ENCODE measurements around the gene ADAP2.
"Not testable (repeated sequence)": the region's sequence is repeated elsewhere in the genome, so short reads cannot be mapped to it uniquely, and the experiment has no call there.

ADAP2 gene

GRCh38 chr17:30967911-30968310, 46.2 kb downstream of the ADAP2 start:
- DNase-seq (ENCODE audit: low read depth in 2 of 2, low spot score in 1 of 2) = not testable (repeated sequence)

GRCh38 chr17:30969989-30970830, 48.5 kb downstream of the ADAP2 start:
- no peak for DNase-seq (ENCODE audit: low read depth in 2 of 2, low spot score in 1 of 2)

- DNase-seq (ENCODE audit: low read depth in 2 of 2, low spot score in 1 of 2) = peak in 1 of 2 donors; percentile 15
Observed at GRCh38 chr17:30970831-30971567, 49.3 kb downstream of the ADAP2 start, which contains the start of gene RNF135. RNF135 (plus strand) TSS chr17:30971039; CDS start chr17:30971074, 35 bp downstream.

- DNase-seq (ENCODE audit: low read depth in 2 of 2, low spot score in 1 of 2) = no peak
Observed at GRCh38 chr17:30975042-30975820, 53.5 kb downstream of the ADAP2 start.

GRCh38 chr17:30979919-30980318, 58.2 kb downstream of the ADAP2 start:
- DNase-seq (ENCODE audit: low read depth in 2 of 2, low spot score in 1 of 2) = not testable (repeated sequence)

- no peak for DNase-seq (ENCODE audit: low read depth in 2 of 2, low spot score in 1 of 2)
Observed at GRCh38 chr17:30981531-30982519, 60.1 kb downstream of the ADAP2 start.

GRCh38 chr17:30982855-30983254, 61.1 kb downstream of the ADAP2 start:
- no peak for DNase-seq (ENCODE audit: low read depth in 2 of 2, low spot score in 1 of 2)

- no peak for DNase-seq (ENCODE audit: low read depth in 2 of 2, low spot score in 1 of 2)
Observed at GRCh38 chr17:30990458-30990857, 68.7 kb downstream of the ADAP2 start.

- DNase-seq (ENCODE audit: low read depth in 2 of 2, low spot score in 1 of 2) = no peak
Observed at GRCh38 chr17:30992551-30992950, 70.8 kb downstream of the ADAP2 start.

- DNase-seq (ENCODE audit: low read depth in 2 of 2, low spot score in 1 of 2) = no peak
Observed at GRCh38 chr17:30995347-30995746, 73.6 kb downstream of the ADAP2 start.

GRCh38 chr17:30996486-30996885, 74.7 kb downstream of the ADAP2 start:
- no peak for DNase-seq (ENCODE audit: low read depth in 2 of 2, low spot score in 1 of 2)

- no peak for DNase-seq (ENCODE audit: low read depth in 2 of 2, low spot score in 1 of 2)
Observed at GRCh38 chr17:30997270-30997669, 75.5 kb downstream of the ADAP2 start.

- no peak for DNase-seq (ENCODE audit: low read depth in 2 of 2, low spot score in 1 of 2)
Observed at GRCh38 chr17:30997842-30998241, 76.1 kb downstream of the ADAP2 start.

GRCh38 chr17:31002047-31002446, 80.3 kb downstream of the ADAP2 start:
- DNase-seq (ENCODE audit: low read depth in 2 of 2, low spot score in 1 of 2) = no peak

- DNase-seq (ENCODE audit: low read depth in 2 of 2, low spot score in 1 of 2) = no peak
Observed at GRCh38 chr17:31003225-31003866, 81.6 kb downstream of the ADAP2 start.

- DNase-seq (ENCODE audit: low read depth in 2 of 2, low spot score in 1 of 2) = no peak
Observed at GRCh38 chr17:31004160-31004559, 82.4 kb downstream of the ADAP2 start.

- no peak for DNase-seq (ENCODE audit: low read depth in 2 of 2, low spot score in 1 of 2)
Observed at GRCh38 chr17:31007695-31008373, 86.1 kb downstream of the ADAP2 start.

- no peak for DNase-seq (ENCODE audit: low read depth in 2 of 2, low spot score in 1 of 2)
Observed at GRCh38 chr17:31008374-31009041, 86.8 kb downstream of the ADAP2 start.

Data from stimulated activated CD8-positive, alpha-beta memory T cell treated with anti-CD3 and anti-CD28 coated beads, Interleukin-4, amount 100 ng/mL, for 4 hours (primary cell).